Endothelial cell of umbilical vein (primary cell): Measurements from ENCODE around the gene EEF1AKMT1. TPM values are rescaled to one million over a fixed set of nuclear protein-coding genes. Genes with fewer than 3 reads are reported as not detected.

ENCODE experiments used
- Bru-seq: library from RNA; stranded (reverse); fragments of 400-500 nt; gene quantifications from one replicate; lab custom pipeline; 2021; lab: Mats Ljungman, UMichigan
- BruChase-seq, 2 experiments: library from RNA; stranded (reverse); fragments of 400-500 nt; gene quantifications; one replicate each; lab custom pipeline; 2021; lab: Mats Ljungman, UMichigan
- BruUV-seq: library from RNA; stranded (reverse); fragments of 400-500 nt; replicated peaks from 2 replicates; lab custom pipeline; 2021; lab: Mats Ljungman, UMichigan
- CTCF ChIA-PET: fragments of 300-600, 350-600 bp; sonication (Branson Sonifier 250); formaldehyde crosslinking; loops from one replicate; lab custom pipeline; 2021; ENCODE audit warnings: antibody characterized with exemption, inconsistent platforms; lab: Charles Lee
- POLR2A ChIA-PET: fragments of 300-600, 350-600 bp; sonication (Branson Sonifier 250); formaldehyde crosslinking; loops from one replicate; lab custom pipeline; 2021; ENCODE audit warnings: antibody characterized with exemption, inconsistent platforms; lab: Charles Lee
- DNase-seq: peaks from one replicate; pipeline ENCODE4 v3.0.0-alpha.2; 2011; ENCODE audit warnings: low read depth, low spot score
- FAIRE-seq: peaks from 2 replicates; lab custom pipeline; 2011; peaks lifted over from hg19 to GRCh38; lab: Jason Lieb, UNC
- H2AFZ ChIP-seq: 2 replicates; pipeline ENCODE4 v1.6.0; 2012; ENCODE audit warnings: low read depth, low read length, control low read depth, inconsistent platforms
- H3K27ac ChIP-seq: 2 replicates; pipeline ENCODE4 v1.5.1; 2011; ENCODE audit warnings: low read depth, mild to moderate bottlenecking, control low read depth, low read length, moderate library complexity; ENCODE audit not compliant: insufficient read depth
- H3K27me3 ChIP-seq, 2 experiments: 2 replicates each; pipeline versions ENCODE4 v1.6.0 to v1.6.1; 2011; ENCODE audit warnings: low read length in 2 of 2, mixed read lengths in 1 of 2; ENCODE audit not compliant: control insufficient read depth in 2 of 2, insufficient read depth in 2 of 2
- H3K36me3 ChIP-seq, 2 experiments: 2 replicates in 1 of 2; 3 replicates in 1 of 2; pipeline ENCODE4 v1.5.1; 2011; ENCODE audit warnings: low read length in 2 of 2, mild to moderate bottlenecking in 1 of 2, moderate library complexity in 1 of 2; ENCODE audit not compliant: control insufficient read depth in 2 of 2, insufficient read depth in 2 of 2; ENCODE audit errors: extremely low read depth in 1 of 2
- H3K4me1 ChIP-seq: 3 replicates; pipeline ENCODE4 v1.5.1; 2011; ENCODE audit warnings: mild to moderate bottlenecking, low read length; ENCODE audit not compliant: control insufficient read depth, insufficient read depth; ENCODE audit errors: extremely low read depth
- H3K4me2 ChIP-seq: 2 replicates; pipeline ENCODE4 v1.6.1; 2011; ENCODE audit warnings: low read length, control low read depth, mixed read lengths; ENCODE audit not compliant: insufficient read depth
- H3K4me3 ChIP-seq, 3 experiments: fragments of 200-600 bp in 1 of 3; sonication (generic), shearing (Covaris generic) in 1 of 3; replicated peaks in 1 of 3; 2 replicates each; pipeline ENCODE4 v1.5.1; 2011 to 2016; ENCODE audit warnings: control low read depth in 3 of 3, low read length in 3 of 3, mild to moderate bottlenecking in 2 of 3, inconsistent platforms in 1 of 3, low read depth in 1 of 3, moderate library complexity in 1 of 3; ENCODE audit not compliant: insufficient read depth in 1 of 3
- H3K79me2 ChIP-seq: 2 replicates; pipeline ENCODE4 v1.6.0; 2012; ENCODE audit warnings: low read length, inconsistent platforms; ENCODE audit not compliant: control insufficient read depth, insufficient read depth
- H3K9ac ChIP-seq: replicated peaks from 2 replicates; pipeline ENCODE3; 2011; ENCODE audit warnings: low read length, control low read depth; ENCODE audit not compliant: insufficient read depth; ENCODE audit errors: extremely low read depth
- H3K9me1 ChIP-seq: replicated peaks from 3 replicates; pipeline ENCODE4 v1.6.0; 2011; ENCODE audit warnings: mild to moderate bottlenecking, low read length; ENCODE audit not compliant: control insufficient read depth, insufficient read depth; ENCODE audit errors: extremely low read depth
- H3K9me3 ChIP-seq: replicated peaks from 2 replicates; pipeline ENCODE4 v1.5.1; 2012; ENCODE audit warnings: low read length, inconsistent platforms; ENCODE audit not compliant: control insufficient read depth, insufficient read depth
- H4K20me1 ChIP-seq: replicated peaks from 2 replicates; pipeline ENCODE3; 2011; ENCODE audit warnings: mild to moderate bottlenecking, low read length; ENCODE audit not compliant: control insufficient read depth, insufficient read depth; ENCODE audit errors: extremely low read depth
- EZH2 ChIP-seq: IDR thresholded peaks from 2 replicates; pipeline ENCODE4 v1.6.1; 2012; ENCODE audit warnings: borderline replicate concordance, low read depth, mild to moderate bottlenecking, moderate library complexity, low read length, inconsistent platforms; ENCODE audit not compliant: severe bottlenecking
- FOS ChIP-seq: IDR thresholded peaks from 2 replicates; pipeline ENCODE4 v1.6.1; 2011; ENCODE audit warnings: mild to moderate bottlenecking, low read length, moderate library complexity, borderline replicate concordance; ENCODE audit not compliant: insufficient read depth
- GATA2 ChIP-seq: IDR thresholded peaks from 2 replicates; pipeline ENCODE4 v1.7.0; 2011; ENCODE audit warnings: low read depth, mild to moderate bottlenecking, moderate library complexity, mixed read lengths, low read length; ENCODE audit not compliant: insufficient read length, insufficient read depth
- JUN ChIP-seq: IDR thresholded peaks from 2 replicates; pipeline ENCODE4 v1.6.1; 2011; ENCODE audit warnings: borderline replicate concordance, low read depth; ENCODE audit not compliant: insufficient read length, insufficient read depth
- MYC ChIP-seq: IDR thresholded peaks from one replicate; pipeline ENCODE4 v1.6.1; 2011; ENCODE audit warnings: mild to moderate bottlenecking, low read depth, low read length
- POLR2A ChIP-seq: IDR thresholded peaks from 2 replicates; pipeline ENCODE4 v1.6.1; 2012; ENCODE audit warnings: low read depth, mild to moderate bottlenecking, control low read depth, low read length
- POLR2AphosphoS5 ChIP-seq: IDR thresholded peaks from 2 replicates; pipeline ENCODE4 v1.6.1; 2012; ENCODE audit warnings: low read depth, mild to moderate bottlenecking, control low read depth, low read length, moderate library complexity; ENCODE audit not compliant: insufficient read depth
- dilution Hi-C: fragments of 300-500 bp; cut with MboI; formaldehyde crosslinking; loops from one replicate; pipeline ENCODE4 v1.15.0; 2019; ENCODE audit warnings: low sequenced_read_pairs; ENCODE audit not compliant: extremely low pct_ligation_motif_present
- intact Hi-C: fragments of 100-400 bp; cut with micrococcal nuclease; formaldehyde crosslinking; loops from one replicate; pipeline ENCODE4 v1.10.0; 2022
- long read RNA-seq: library from polyadenylated mRNA; stranded (forward); transcript quantifications from one replicate; pipeline ENCODE4 v2.0.0, GENCODE V29; 2021
- polyA minus RNA-seq, 3 experiments: library from RNA; depleted of rRNA, polyadenylated mRNA; stranded (reverse); fragments of >200 nt; gene quantifications; 1 replicate in 1 of 3; 2 replicates in 2 of 3; pipeline ENCODE4 v1.2.3, GENCODE V29; 2011
- polyA plus RNA-seq, 4 experiments: library from polyadenylated mRNA; depleted of rRNA in 3 of 4; stranded (reverse) in 3 of 4; unstranded in 1 of 4; fragments of >200 nt; gene quantifications; 2 replicates each; pipeline versions ENCODE4 v1.2.1 to v1.2.3, GENCODE V29; 2011 to 2012; ENCODE audit warnings: missing spikeins in 1 of 4
- total RNA-seq: library from RNA; stranded (reverse); gene quantifications from 2 replicates; pipeline ENCODE4 v1.2.3, GENCODE V29; 2021
- TF ChIP-seq, protein P1 (sequence below), 2 donors: IDR thresholded peaks; 1 replicate in 1 of 2; 2 replicates in 1 of 2; pipeline ENCODE4 v1.5.1; 2011; ENCODE audit warnings: low read length in 2 of 2, mild to moderate bottlenecking in 2 of 2, moderate library complexity in 2 of 2, control low read depth in 1 of 2, inconsistent platforms in 1 of 2, low read depth in 1 of 2; ENCODE audit not compliant: insufficient read depth in 1 of 2; ENCODE audit errors: extremely low read depth in 1 of 2
- TF ChIP-seq, protein P2 (sequence below): IDR thresholded peaks from 2 replicates; pipeline ENCODE4 v1.6.1; 2011; ENCODE audit not compliant: insufficient read depth, insufficient read length

EEF1AKMT1 gene, protein sequence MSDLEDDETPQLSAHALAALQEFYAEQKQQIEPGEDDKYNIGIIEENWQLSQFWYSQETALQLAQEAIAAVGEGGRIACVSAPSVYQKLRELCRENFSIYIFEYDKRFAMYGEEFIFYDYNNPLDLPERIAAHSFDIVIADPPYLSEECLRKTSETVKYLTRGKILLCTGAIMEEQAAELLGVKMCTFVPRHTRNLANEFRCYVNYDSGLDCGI
- total RNA-seq (8.7 and 11.1 TPM in 2 replicates), polyA plus RNA-seq (7.1 and 9.0 TPM in 2 replicates), polyA minus RNA-seq (6.8 and 8.1 TPM in 2 replicates), Bru-seq, nascent RNA (percentile 63 among the genes with signal in this experiment), BruChase-seq, experiment 1, labeled RNA remaining after a 6-hour chase (percentile 55 among the genes with signal in this experiment), BruChase-seq, experiment 2, labeled RNA remaining after a 2-hour chase (percentile 48 among the genes with signal in this experiment)
- 9.3 and 10.5 TPM in 2 replicates for polyA plus RNA-seq (2011; cell fraction: cytosol; rRNA removed)
- 7.1 and 7.5 TPM in 2 replicates for polyA plus RNA-seq (2011; cell fraction: nucleus; rRNA removed)
- 20.7 and 30.0 TPM in 2 replicates for polyA plus RNA-seq (2012)
- polyA minus RNA-seq (2011; cell fraction: cytosol; rRNA and poly(A)+ RNA removed), result 1.7 TPM
- polyA minus RNA-seq (2011; cell fraction: nucleus; rRNA and poly(A)+ RNA removed), result 5.1 and 6.9 TPM in 2 replicates
- long read RNA-seq, transcript EEF1AKMT1-202 (5 exons, 1,042 nt), result major isoform, 26 of 45 reads
- long read RNA-seq, partial matches to known transcripts, result 3 of 45 reads
- long read RNA-seq, other reads (novel, unspliced or antisense), result 15 of 45 reads

DNA sequence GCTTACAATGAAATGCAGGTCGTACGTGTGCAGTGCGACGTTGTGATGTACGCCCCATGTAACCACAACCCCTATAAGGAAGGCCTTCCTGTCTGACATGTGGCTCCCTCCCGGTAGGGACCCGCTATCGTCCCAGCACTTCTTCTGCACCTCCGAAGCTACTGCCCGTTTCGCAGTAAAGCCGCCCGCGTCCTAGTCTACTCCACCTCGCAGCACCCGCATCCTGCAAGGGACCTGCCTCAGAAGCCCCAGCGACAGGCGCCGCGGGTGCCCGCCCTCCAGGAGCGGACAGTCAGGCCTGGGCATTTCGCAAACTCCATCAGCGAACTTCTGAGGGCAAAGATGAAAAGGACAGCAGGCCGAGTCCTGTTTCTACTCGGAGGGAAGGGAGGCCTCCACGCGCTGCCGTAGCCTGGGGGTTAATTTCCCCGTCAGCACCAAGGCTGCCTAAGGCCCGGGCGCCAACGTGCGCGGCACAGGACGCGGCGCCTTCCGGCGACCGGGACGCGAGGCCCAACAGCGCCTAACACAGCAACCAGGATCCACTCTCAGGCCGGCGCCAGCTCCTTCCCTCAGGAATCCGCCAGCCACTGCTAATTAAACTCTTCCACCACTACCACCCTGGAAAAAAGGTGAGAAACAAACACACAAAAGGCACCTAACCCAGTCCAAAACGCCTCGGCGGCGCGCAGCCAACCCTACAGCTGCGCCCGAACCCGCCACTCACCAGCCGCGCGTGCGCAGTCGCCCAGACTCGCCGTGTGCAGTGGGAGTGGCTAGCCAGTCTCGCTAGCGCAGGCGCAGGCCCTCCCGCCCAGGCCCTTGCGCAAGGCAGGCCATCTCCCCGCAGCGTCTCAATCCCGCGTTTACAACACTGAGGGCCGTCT, at the start of gene EEF1AKMT1:
TSS of gene EEF1AKMT1 (minus strand) at position 768 of the 887 bp plus-strand sequence. CDS start 16,363 bp downstream, outside the sequence.
- FAIRE-seq, result peak; percentile 61
- Histone ChIP-seq H4K20me1 (no peaks in the 10 kb centered on the region), H3K9me1 (no peaks in the 10 kb centered on the region), H3K79me2 (peaks cover 6% of the 10 kb centered on the region), H3K27me3 (no peaks in the 10 kb centered on the region), H3K36me3 (no peaks in the 10 kb centered on the region), H3K27ac (peak within 1 kb of the TSS; percentile 88), H3K4me3 (peak within 1 kb of the TSS; percentile 13 to 60 (median 35)), H3K4me2 (peak within 1 kb of the TSS; percentile 66), H3K9me3 (no peaks in the 10 kb centered on the region), H3K4me1 (peaks cover 18% of the 10 kb centered on the region), H2AFZ (peak within 1 kb of the TSS; percentile 47), H3K9ac (peak within 1 kb of the TSS; percentile 78)
- ChIA-PET POLR2A (no interaction called here), CTCF (interaction anchor here (0.7 to 5.0 kb wide), 5 partner anchors 20 to 152 kb away, joined by 3 to 21 read pairs (median 3); no protein-coding TSS in a partner anchor)
- TF ChIP-seq, protein P1, sequence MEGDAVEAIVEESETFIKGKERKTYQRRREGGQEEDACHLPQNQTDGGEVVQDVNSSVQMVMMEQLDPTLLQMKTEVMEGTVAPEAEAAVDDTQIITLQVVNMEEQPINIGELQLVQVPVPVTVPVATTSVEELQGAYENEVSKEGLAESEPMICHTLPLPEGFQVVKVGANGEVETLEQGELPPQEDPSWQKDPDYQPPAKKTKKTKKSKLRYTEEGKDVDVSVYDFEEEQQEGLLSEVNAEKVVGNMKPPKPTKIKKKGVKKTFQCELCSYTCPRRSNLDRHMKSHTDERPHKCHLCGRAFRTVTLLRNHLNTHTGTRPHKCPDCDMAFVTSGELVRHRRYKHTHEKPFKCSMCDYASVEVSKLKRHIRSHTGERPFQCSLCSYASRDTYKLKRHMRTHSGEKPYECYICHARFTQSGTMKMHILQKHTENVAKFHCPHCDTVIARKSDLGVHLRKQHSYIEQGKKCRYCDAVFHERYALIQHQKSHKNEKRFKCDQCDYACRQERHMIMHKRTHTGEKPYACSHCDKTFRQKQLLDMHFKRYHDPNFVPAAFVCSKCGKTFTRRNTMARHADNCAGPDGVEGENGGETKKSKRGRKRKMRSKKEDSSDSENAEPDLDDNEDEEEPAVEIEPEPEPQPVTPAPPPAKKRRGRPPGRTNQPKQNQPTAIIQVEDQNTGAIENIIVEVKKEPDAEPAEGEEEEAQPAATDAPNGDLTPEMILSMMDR (IDR thresholded peaks at IDR 0.05; ENCODE audit: extremely low read depth in 1 of 2, insufficient read depth in 1 of 2, low read depth in 1 of 2, low read length in 2 of 2), result no peak
- TF ChIP-seq POLR2A (peak; percentile 56), EZH2 (no peak), POLR2AphosphoS5 (peak; percentile 65), MYC (no peak), JUN (no peak), GATA2 (no peak), FOS (no peak)
- TF ChIP-seq, protein P2, sequence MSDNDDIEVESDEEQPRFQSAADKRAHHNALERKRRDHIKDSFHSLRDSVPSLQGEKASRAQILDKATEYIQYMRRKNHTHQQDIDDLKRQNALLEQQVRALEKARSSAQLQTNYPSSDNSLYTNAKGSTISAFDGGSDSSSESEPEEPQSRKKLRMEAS, result peak; percentile 25
- peak; percentile 91 for DNase-seq
- intact Hi-C loops (loop anchor here (1.0 to 10.0 kb wide), 3 partner anchors 41 to 291 kb away; partner anchors contain the start of gene LATS2), dilution Hi-C loops (no loop called here)
- BruUV-seq, result TSS peak; percentile 75
